AG09309 (cell line): ENCODE data around the gene B4GALNT1.
"Not testable (repeated sequence)": the region's sequence is repeated elsewhere in the genome, so short reads cannot be mapped to it uniquely, and the experiment has no call there.

Experiments used
- DNase-seq: peaks from one replicate; pipeline ENCODE4 v3.0.0-alpha.2; 2010; ENCODE audit warnings: low read depth
- H3K4me3 ChIP-seq: 2 replicates; pipeline ENCODE4 v1.5.1; 2011; ENCODE audit warnings: mild to moderate bottlenecking, low read depth, low read length, moderate library complexity; ENCODE audit not compliant: control insufficient read depth
- CTCF ChIP-seq: IDR thresholded peaks from 2 replicates; pipeline ENCODE4 v1.5.1; 2011; ENCODE audit warnings: mild to moderate bottlenecking, low read depth, low read length, inconsistent platforms; ENCODE audit not compliant: insufficient read depth, control insufficient read depth; ENCODE audit errors: missing control alignments

The B4GALNT1 gene

GRCh38 chr12:57632958-57633840 lies at the start of gene B4GALNT1:
Gene B4GALNT1, minus strand, starts transcription at chr12:57633201. Its CDS starts 1,069 bp downstream, at chr12:57632132.
- peak; percentile 84 for TF ChIP-seq CTCF
- peak within 1 kb of the TSS; percentile 59 for H3K4me3 ChIP-seq
- no peak for DNase-seq

GRCh38 chr12:57679697-57680096 lies 46.7 kb upstream of the B4GALNT1 start:
- no peak for TF ChIP-seq CTCF
- no peak for DNase-seq
- no peak overlapping the region for H3K4me3 ChIP-seq

- not testable (repeated sequence) for DNase-seq, H3K4me3 ChIP-seq
Measured at GRCh38 chr12:57677947-57678346, 44.9 kb upstream of the B4GALNT1 start.

GRCh38 chr12:57674691-57675090 lies 41.7 kb upstream of the B4GALNT1 start:
- no peak for DNase-seq
- no peak for TF ChIP-seq CTCF
- no peak overlapping the region for H3K4me3 ChIP-seq

GRCh38 chr12:57672801-57673200 lies 39.8 kb upstream of the B4GALNT1 start:
- DNase-seq, result no peak
- H3K4me3 ChIP-seq, result no peak overlapping the region
- TF ChIP-seq CTCF, result no peak

GRCh38 chr12:57671811-57672210 lies 38.8 kb upstream of the B4GALNT1 start:
- DNase-seq, H3K4me3 ChIP-seq: not testable (repeated sequence)

GRCh38 chr12:57669691-57670090 lies 36.7 kb upstream of the B4GALNT1 start:
- not testable (repeated sequence) for H3K4me3 ChIP-seq, DNase-seq

GRCh38 chr12:57666897-57667296 lies 33.9 kb upstream of the B4GALNT1 start:
- DNase-seq, result no peak
- no peak for TF ChIP-seq CTCF
- no peak overlapping the region for H3K4me3 ChIP-seq

- not testable (repeated sequence) for H3K4me3 ChIP-seq, DNase-seq
Measured at GRCh38 chr12:57665066-57665820, 32.2 kb upstream of the B4GALNT1 start.
